HAP-1 (cell line): ENCODE data around the gene UNC50.
A peak's percentile ranks its signal among the peaks of the same experiment; 100 is the strongest.
"Not testable (repeated sequence)": the region's sequence is repeated elsewhere in the genome, so short reads cannot be mapped to it uniquely, and the experiment has no call there.

Experiments
- DNase-seq, 2 experiments: peaks; one replicate each; pipeline ENCODE4 v3.0.0-alpha.2; 2016 to 2020; ENCODE audit warnings: low spot score in 2 of 2
- H3K27me3 ChIP-seq: fragments of 250-450 bp; sonication (Bioruptor Pico); 2 replicates; pipeline ENCODE4 v1.5.1; 2020; ENCODE audit warnings: low read depth, mild to moderate bottlenecking, moderate library complexity
- H3K36me3 ChIP-seq: fragments of 250-450 bp; sonication (Bioruptor Pico); replicated peaks from 2 replicates; pipeline ENCODE4 v1.5.1; 2020; ENCODE audit warnings: mild to moderate bottlenecking
- H3K4me1 ChIP-seq: fragments of 250-450 bp; sonication (Bioruptor Pico); 2 replicates; pipeline ENCODE4 v1.5.1; 2020; ENCODE audit warnings: mild to moderate bottlenecking
- H3K4me3 ChIP-seq: fragments of 250-450 bp; sonication (Bioruptor Pico); 2 replicates; pipeline ENCODE4 v1.5.1; 2020; ENCODE audit warnings: mild to moderate bottlenecking, moderate library complexity
- H3K9me3 ChIP-seq: fragments of 250-450 bp; sonication (Bioruptor Pico); 2 replicates; pipeline ENCODE4 v1.5.1; 2020; ENCODE audit warnings: mild to moderate bottlenecking, moderate library complexity
- in situ Hi-C: fragments of 300-500 bp; cut with MboI; formaldehyde crosslinking; loops from 3 replicates; pipeline ENCODE4 v1.14.3; 2020; ENCODE audit warnings: low sequenced_read_pairs, inconsistent platforms, mixed read lengths

UNC50 gene

GRCh38 chr2:98583816-98584618 lies 24.4 kb upstream of the UNC50 start:
- no peak overlapping the region for H3K4me3 ChIP-seq
- no peaks in the 10 kb centered on the region for H3K9me3 ChIP-seq
- no peak for DNase-seq
- no peaks in the 10 kb centered on the region for H3K27me3 ChIP-seq
- H3K36me3 ChIP-seq = 0 out of 2 replicates have a peak, but pooled peaks cover 12% of the 10 kb centered on the region
- H3K4me1 ChIP-seq = peaks cover 3% of the 10 kb centered on the region; the same call in 1 of the 2 replicates
- in situ Hi-C loops = no loop called here

GRCh38 chr2:98585386-98585785 lies 23.0 kb upstream of the UNC50 start:
- Histone ChIP-seq H3K4me1 (peaks cover 3% of the 10 kb centered on the region; the same call in 1 of the 2 replicates), H3K36me3 (0 out of 2 replicates have a peak, but pooled peaks cover 12% of the 10 kb centered on the region)

GRCh38 chr2:98586551-98587140 lies 21.7 kb upstream of the UNC50 start:
- Histone ChIP-seq H3K9me3 (no peaks in the 10 kb centered on the region), H3K4me1 (peaks cover 3% of the 10 kb centered on the region; the same call in 1 of the 2 replicates), H3K4me3 (no peak overlapping the region), H3K27me3 (no peaks in the 10 kb centered on the region), H3K36me3 (0 out of 2 replicates have a peak, but pooled peaks cover 12% of the 10 kb centered on the region)
- in situ Hi-C loops = no loop called here
- DNase-seq = no peak

More at GRCh38 chr2:98585386-98585785, 23.0 kb upstream of the UNC50 start:
- no peak for DNase-seq
- H3K9me3 ChIP-seq = no peaks in the 10 kb centered on the region
- no peak overlapping the region for H3K4me3 ChIP-seq
- no peaks in the 10 kb centered on the region for H3K27me3 ChIP-seq
- in situ Hi-C loops = no loop called here

- no peak overlapping the region for H3K4me3 ChIP-seq
- no peak for DNase-seq
- H3K4me1 ChIP-seq = peaks cover 3% of the 10 kb centered on the region; the same call in 1 of the 2 replicates
- no peaks in the 10 kb centered on the region for H3K9me3 ChIP-seq
- no peaks in the 10 kb centered on the region for H3K27me3 ChIP-seq
- H3K36me3 ChIP-seq = 0 out of 2 replicates have a peak, but pooled peaks cover 8% of the 10 kb centered on the region
- in situ Hi-C loops = no loop called here
These were observed 19.4 kb upstream of the UNC50 start for GRCh38 chr2:98588880-98589431.

- no peak for DNase-seq
- H3K9me3 ChIP-seq = no peaks in the 10 kb centered on the region; the same call in 1 of the 2 replicates
- H3K4me3 ChIP-seq = no peak overlapping the region
- 0 out of 2 replicates have a peak, but pooled peaks cover 11% of the 10 kb centered on the region for H3K36me3 ChIP-seq
- in situ Hi-C loops = no loop called here
- H3K4me1 ChIP-seq = peaks cover 3% of the 10 kb centered on the region; the same call in 1 of the 2 replicates
- no peaks in the 10 kb centered on the region for H3K27me3 ChIP-seq
These were observed 18.9 kb upstream of the UNC50 start for GRCh38 chr2:98589489-98589888.

GRCh38 chr2:98592565-98592964 lies 15.8 kb upstream of the UNC50 start:
- Histone ChIP-seq H3K4me1 (peaks cover 3% of the 10 kb centered on the region; the same call in 1 of the 2 replicates), H3K36me3 (peaks cover 13% of the 10 kb centered on the region), H3K4me3 (no peak overlapping the region), H3K27me3 (no peaks in the 10 kb centered on the region), H3K9me3 (no peaks in the 10 kb centered on the region; the same call in 1 of the 2 replicates)
- no peak for DNase-seq
- in situ Hi-C loops = no loop called here

GRCh38 chr2:98594665-98595064 lies 13.7 kb upstream of the UNC50 start:
- DNase-seq, in situ Hi-C loops, H3K9me3 ChIP-seq, H3K4me1 ChIP-seq, H3K4me3 ChIP-seq, H3K27me3 ChIP-seq: not testable (repeated sequence)
- peaks cover 21% of the 10 kb centered on the region for H3K36me3 ChIP-seq

- in situ Hi-C loops = no loop called here
- Histone ChIP-seq H3K4me3 (no peak overlapping the region), H3K9me3 (no peaks in the 10 kb centered on the region; the same call in 1 of the 2 replicates), H3K36me3 (peaks cover 48% of the 10 kb centered on the region), H3K27me3 (no peaks in the 10 kb centered on the region), H3K4me1 (no peaks in the 10 kb centered on the region)
- DNase-seq = no peak
These were observed 9.5 kb upstream of the UNC50 start for GRCh38 chr2:98598781-98599428.

- DNase-seq = peak; percentile 43 to 48
- no peaks in the 10 kb centered on the region; the same call in 1 of the 2 replicates for H3K4me1 ChIP-seq
- no peak overlapping the region for H3K4me3 ChIP-seq
- H3K9me3 ChIP-seq = no peaks in the 10 kb centered on the region
- in situ Hi-C loops = no loop called here
- peaks cover 43% of the 10 kb centered on the region for H3K36me3 ChIP-seq
- H3K27me3 ChIP-seq = no peaks in the 10 kb centered on the region
These were observed 6.8 kb upstream of the UNC50 start for GRCh38 chr2:98601532-98602132.

- Histone ChIP-seq H3K4me3 (no peak overlapping the region), H3K4me1 (peaks cover 2% of the 10 kb centered on the region), H3K36me3 (peaks cover 40% of the 10 kb centered on the region), H3K9me3 (no peaks in the 10 kb centered on the region), H3K27me3 (no peaks in the 10 kb centered on the region)
- in situ Hi-C loops = no loop called here
- no peak for DNase-seq
These were observed 3.8 kb upstream of the UNC50 start for GRCh38 chr2:98604547-98604946.

GRCh38 chr2:98605076-98605475 lies 3.3 kb upstream of the UNC50 start:
- no peak for DNase-seq
- in situ Hi-C loops = no loop called here
- Histone ChIP-seq H3K4me1 (peaks cover 8% of the 10 kb centered on the region), H3K4me3 (no peak overlapping the region), H3K36me3 (peaks cover 39% of the 10 kb centered on the region), H3K9me3 (no peaks in the 10 kb centered on the region), H3K27me3 (no peaks in the 10 kb centered on the region)

- no peak for DNase-seq
- Histone ChIP-seq H3K36me3 (peaks cover 45% of the 10 kb centered on the region), H3K4me1 (peaks cover 11% of the 10 kb centered on the region), H3K27me3 (no peaks in the 10 kb centered on the region), H3K9me3 (no peaks in the 10 kb centered on the region), H3K4me3 (no peak overlapping the region)
- in situ Hi-C loops = no loop called here
These were observed 2.0 kb upstream of the UNC50 start for GRCh38 chr2:98606431-98606830.

- peak overlapping the region; percentile 90 for H3K4me3 ChIP-seq
- H3K27me3 ChIP-seq = no peaks in the 10 kb centered on the region
- no peaks in the 10 kb centered on the region for H3K9me3 ChIP-seq
- peaks cover 11% of the 10 kb centered on the region for H3K4me1 ChIP-seq
- peaks cover 44% of the 10 kb centered on the region for H3K36me3 ChIP-seq
- in situ Hi-C loops = no loop called here
- no peak for DNase-seq
These were observed 1.3 kb upstream of the UNC50 start for GRCh38 chr2:98607104-98607503.
